ENCODE measurements around the gene MARCHF3. TPM values are rescaled to one million over a fixed set of nuclear protein-coding genes. Genes with fewer than 3 reads are reported as not detected.

Gene MARCHF3
- total and polyA plus RNA-seq, 2 donors (not counting 3 experiments of a cell fraction or from before 2014, with no cell fraction given) = 31.9 to 35.0 TPM

GRCh38 chr5:126871441-126871840 is 158.9 kb downstream of the MARCHF3 start:
- Histone ChIP-seq H3K27me3 (ENCODE audit: control insufficient read depth in 2 of 2, insufficient read depth in 2 of 2, low read length in 2 of 2) (no peaks in the 10 kb centered on the region), H3K79me2 (ENCODE audit: control insufficient read depth, insufficient read depth, low read length) (no peaks in the 10 kb centered on the region), H3K9me1 (replicated peaks; ENCODE audit: control insufficient read depth, extremely low read depth, insufficient read depth, low read length) (no peaks in the 10 kb centered on the region), H3K36me3 (ENCODE audit: control insufficient read depth in 2 of 2, extremely low read depth in 1 of 2, insufficient read depth in 2 of 2, low read length in 2 of 2) (no peaks in the 10 kb centered on the region), H3K9me3 (replicated peaks; ENCODE audit: control insufficient read depth, insufficient read depth, low read length) (no peaks in the 10 kb centered on the region), H4K20me1 (replicated peaks; ENCODE audit: control insufficient read depth, extremely low read depth, insufficient read depth, low read length) (no peaks in the 10 kb centered on the region), H3K9ac (replicated peaks; ENCODE audit: extremely low read depth, insufficient read depth, low read length) (no peak overlapping the region), H3K4me2 (ENCODE audit: insufficient read depth, low read length) (no peak overlapping the region), H2AFZ (ENCODE audit: low read depth, low read length) (no peak overlapping the region), H3K4me1 (ENCODE audit: control insufficient read depth, extremely low read depth, insufficient read depth, low read length) (peaks cover 14% of the 10 kb centered on the region), H3K4me3 (replicated peaks in 1 of 3; ENCODE audit: insufficient read depth in 1 of 3, low read depth in 1 of 3, low read length in 3 of 3) (no peak overlapping the region), H3K27ac (ENCODE audit: insufficient read depth, low read depth, low read length) (no peak overlapping the region)
- no peak for TF ChIP-seq GATA2 (IDR thresholded peaks at IDR 0.05; ENCODE audit: insufficient read depth, insufficient read length, low read depth, low read length)
- TF ChIP-seq FOS (IDR thresholded peaks at IDR 0.05; ENCODE audit: borderline replicate concordance, insufficient read depth, low read length) = no peak
- TF ChIP-seq CTCF (IDR thresholded peaks at IDR 0.05; ENCODE audit: extremely low read depth in 1 of 2, insufficient read depth in 1 of 2, low read depth in 1 of 2, low read length in 2 of 2) = no peak
- FAIRE-seq = no peak
- intact Hi-C loops (cut with micrococcal nuclease) = no loop called here
- no TSS peak for BruUV-seq (replicated peaks)
- ChIA-PET POLR2A (no interaction called here), CTCF (interaction anchor here (0.8 kb wide), 1 partner anchor 99 kb away, joined by 3 read pairs; no protein-coding TSS in a partner anchor)
- dilution Hi-C loops (cut with MboI; ENCODE audit: extremely low pct_ligation_motif_present, low sequenced_read_pairs) = no loop called here
- DNase-seq (ENCODE audit: low read depth, low spot score) = no peak

GRCh38 chr5:126869005-126869451 is 161.3 kb downstream of the MARCHF3 start:
- H3K9me3 ChIP-seq (replicated peaks; ENCODE audit: control insufficient read depth, insufficient read depth, low read length) = no peaks in the 10 kb centered on the region
- no peaks in the 10 kb centered on the region for H4K20me1 ChIP-seq (replicated peaks; ENCODE audit: control insufficient read depth, extremely low read depth, insufficient read depth, low read length)
- H3K79me2 ChIP-seq (ENCODE audit: control insufficient read depth, insufficient read depth, low read length) = no peaks in the 10 kb centered on the region
- H3K9ac ChIP-seq (replicated peaks; ENCODE audit: extremely low read depth, insufficient read depth, low read length) = no peak overlapping the region
- peaks cover 14% of the 10 kb centered on the region for H3K4me1 ChIP-seq (ENCODE audit: control insufficient read depth, extremely low read depth, insufficient read depth, low read length)
- DNase-seq (ENCODE audit: low read depth, low spot score) (peak; percentile 26), FAIRE-seq (peak; percentile 4)
- no peak overlapping the region for H2AFZ ChIP-seq (ENCODE audit: low read depth, low read length)
- intact Hi-C loops (cut with micrococcal nuclease) = loop anchor here (5.0 kb wide), 1 partner anchor 173 kb away; no protein-coding TSS in a partner anchor
- dilution Hi-C loops (cut with MboI; ENCODE audit: extremely low pct_ligation_motif_present, low sequenced_read_pairs) = no loop called here
- no peaks in the 10 kb centered on the region for H3K9me1 ChIP-seq (replicated peaks; ENCODE audit: control insufficient read depth, extremely low read depth, insufficient read depth, low read length)
- no peak overlapping the region for H3K4me3 ChIP-seq (replicated peaks in 1 of 3; ENCODE audit: insufficient read depth in 1 of 3, low read depth in 1 of 3, low read length in 3 of 3)
- ChIA-PET CTCF (no interaction called here), POLR2A (no interaction called here)
- H3K27me3 ChIP-seq (ENCODE audit: control insufficient read depth in 2 of 2, insufficient read depth in 2 of 2, low read length in 2 of 2) = no peaks in the 10 kb centered on the region
- no peak overlapping the region for H3K27ac ChIP-seq (ENCODE audit: insufficient read depth, low read depth, low read length)
- no peak overlapping the region for H3K4me2 ChIP-seq (ENCODE audit: insufficient read depth, low read length)
- H3K36me3 ChIP-seq (ENCODE audit: control insufficient read depth in 2 of 2, extremely low read depth in 1 of 2, insufficient read depth in 2 of 2, low read length in 2 of 2) = no peaks in the 10 kb centered on the region
- no TSS peak for BruUV-seq (replicated peaks)
- TF ChIP-seq CTCF (IDR thresholded peaks at IDR 0.05; ENCODE audit: extremely low read depth in 1 of 2, insufficient read depth in 1 of 2, low read depth in 1 of 2, low read length in 2 of 2) = no peak
- peak; percentile 26 for TF ChIP-seq POLR2AphosphoS5 (IDR thresholded peaks at IDR 0.05; ENCODE audit: insufficient read depth, low read depth, low read length)
- no peak for TF ChIP-seq MYC (IDR thresholded peaks at IDR 0.05; ENCODE audit: low read depth, low read length)
- no peak for TF ChIP-seq MAX (IDR thresholded peaks at IDR 0.05; ENCODE audit: insufficient read depth, insufficient read length)

Measured in endothelial cell of umbilical vein (primary cell).